Fibroblast of villous mesenchyme (primary cell): ENCODE data around the gene MYO16. TPM values are rescaled to one million over a fixed set of nuclear protein-coding genes. Genes with fewer than 3 reads are reported as not detected.

Source experiments
- DNase-seq: peaks from one replicate; pipeline ENCODE4 v3.0.0-alpha.2; 2010; ENCODE audit warnings: low read depth
- H3K4me3 ChIP-seq: 2 replicates; pipeline ENCODE4 v1.5.1; 2011; ENCODE audit warnings: low read depth, mild to moderate bottlenecking, low read length
- total RNA-seq: library from RNA; depleted of rRNA; stranded (reverse); fragments of >200 nt; gene quantifications from 2 replicates; pipeline ENCODE4 v1.2.3, GENCODE V29; 2012
- TF ChIP-seq, protein P1 (sequence below): IDR thresholded peaks from 2 replicates; pipeline ENCODE4 v1.5.1; 2012; ENCODE audit warnings: low read depth, mild to moderate bottlenecking, low read length; ENCODE audit not compliant: insufficient read depth

Gene MYO16
- total RNA-seq, 1 donor: 0.86 TPM

DNA sequence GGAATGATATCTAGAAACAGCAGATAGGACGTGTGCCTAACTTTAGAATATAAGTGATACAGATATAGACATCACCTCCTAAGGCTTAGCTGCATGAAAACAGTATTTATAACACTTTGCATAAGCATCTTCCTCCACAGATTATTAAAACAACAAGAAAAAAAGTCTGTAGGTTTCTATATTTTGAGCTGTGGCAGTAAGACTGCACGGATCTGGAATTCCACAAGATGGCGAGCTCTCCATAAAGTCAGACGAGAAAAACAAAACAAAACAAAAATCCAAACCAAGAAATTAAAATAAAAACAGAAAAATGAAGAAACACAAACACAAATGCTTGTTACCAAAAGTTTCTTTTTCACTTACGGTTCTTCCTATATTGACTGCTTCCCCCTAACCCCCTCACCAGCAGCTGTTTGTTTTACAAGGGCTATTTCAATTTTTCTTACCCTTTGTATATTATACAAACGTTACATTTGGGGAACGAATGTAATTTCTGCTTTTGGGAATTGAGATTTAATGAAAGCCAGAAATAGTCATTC is 285.8 kb downstream of the MYO16 start:
- peak; percentile 63 for DNase-seq
- H3K4me3 ChIP-seq: peak overlapping the region; percentile 17
- TF ChIP-seq, protein P1, sequence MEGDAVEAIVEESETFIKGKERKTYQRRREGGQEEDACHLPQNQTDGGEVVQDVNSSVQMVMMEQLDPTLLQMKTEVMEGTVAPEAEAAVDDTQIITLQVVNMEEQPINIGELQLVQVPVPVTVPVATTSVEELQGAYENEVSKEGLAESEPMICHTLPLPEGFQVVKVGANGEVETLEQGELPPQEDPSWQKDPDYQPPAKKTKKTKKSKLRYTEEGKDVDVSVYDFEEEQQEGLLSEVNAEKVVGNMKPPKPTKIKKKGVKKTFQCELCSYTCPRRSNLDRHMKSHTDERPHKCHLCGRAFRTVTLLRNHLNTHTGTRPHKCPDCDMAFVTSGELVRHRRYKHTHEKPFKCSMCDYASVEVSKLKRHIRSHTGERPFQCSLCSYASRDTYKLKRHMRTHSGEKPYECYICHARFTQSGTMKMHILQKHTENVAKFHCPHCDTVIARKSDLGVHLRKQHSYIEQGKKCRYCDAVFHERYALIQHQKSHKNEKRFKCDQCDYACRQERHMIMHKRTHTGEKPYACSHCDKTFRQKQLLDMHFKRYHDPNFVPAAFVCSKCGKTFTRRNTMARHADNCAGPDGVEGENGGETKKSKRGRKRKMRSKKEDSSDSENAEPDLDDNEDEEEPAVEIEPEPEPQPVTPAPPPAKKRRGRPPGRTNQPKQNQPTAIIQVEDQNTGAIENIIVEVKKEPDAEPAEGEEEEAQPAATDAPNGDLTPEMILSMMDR: peak; percentile 65

DNA sequence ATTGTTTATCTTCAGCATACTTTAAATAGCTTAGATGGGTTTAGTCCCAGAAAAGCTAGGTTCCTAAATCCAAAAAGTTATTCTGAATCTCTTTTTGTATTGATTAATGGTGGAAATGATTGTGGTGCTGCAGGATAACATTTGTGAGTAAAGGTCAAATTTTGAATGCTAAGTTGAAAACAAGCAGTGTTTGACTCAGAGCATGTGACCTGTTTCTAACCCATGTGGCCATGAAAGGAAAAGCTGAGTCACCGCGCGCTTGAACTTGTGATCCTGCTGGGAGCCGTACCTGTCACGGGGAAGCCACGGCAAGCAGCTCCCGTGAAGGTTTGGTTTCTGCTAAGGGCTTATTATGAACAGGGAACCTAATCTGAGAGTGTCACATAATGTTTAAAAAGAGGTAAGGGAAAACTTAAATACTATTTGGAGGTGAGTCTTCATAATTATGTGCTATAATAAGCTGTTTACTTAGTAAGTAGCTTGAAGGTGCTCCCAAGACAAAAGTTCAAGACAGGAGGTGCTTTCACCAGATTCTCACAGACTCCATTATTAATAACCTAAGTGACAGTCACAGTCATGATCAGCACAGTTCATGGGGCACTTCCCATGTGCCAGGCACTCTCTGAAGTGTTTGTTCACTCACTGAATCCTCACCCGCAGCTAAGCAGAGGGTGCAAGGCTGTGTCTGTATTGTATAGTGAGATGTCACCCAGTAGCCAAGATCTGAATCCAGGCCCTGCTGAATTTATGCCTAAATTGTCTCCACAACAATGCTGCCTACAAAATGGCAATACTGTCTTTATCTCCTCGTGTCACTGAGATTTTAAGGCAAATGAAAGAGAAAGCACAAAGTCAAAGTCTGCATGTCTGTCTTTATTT is 286.5 kb downstream of the MYO16 start:
- TF ChIP-seq, protein P1: no peak
- DNase-seq: peak; percentile 96
- H3K4me3 ChIP-seq: peak overlapping the region; percentile 17

GRCh38 chr13:108917581-108917980 is 288.2 kb downstream of the MYO16 start:
- peak; percentile 71 for DNase-seq
- TF ChIP-seq, protein P1: no peak
- no peak overlapping the region for H3K4me3 ChIP-seq

DNA sequence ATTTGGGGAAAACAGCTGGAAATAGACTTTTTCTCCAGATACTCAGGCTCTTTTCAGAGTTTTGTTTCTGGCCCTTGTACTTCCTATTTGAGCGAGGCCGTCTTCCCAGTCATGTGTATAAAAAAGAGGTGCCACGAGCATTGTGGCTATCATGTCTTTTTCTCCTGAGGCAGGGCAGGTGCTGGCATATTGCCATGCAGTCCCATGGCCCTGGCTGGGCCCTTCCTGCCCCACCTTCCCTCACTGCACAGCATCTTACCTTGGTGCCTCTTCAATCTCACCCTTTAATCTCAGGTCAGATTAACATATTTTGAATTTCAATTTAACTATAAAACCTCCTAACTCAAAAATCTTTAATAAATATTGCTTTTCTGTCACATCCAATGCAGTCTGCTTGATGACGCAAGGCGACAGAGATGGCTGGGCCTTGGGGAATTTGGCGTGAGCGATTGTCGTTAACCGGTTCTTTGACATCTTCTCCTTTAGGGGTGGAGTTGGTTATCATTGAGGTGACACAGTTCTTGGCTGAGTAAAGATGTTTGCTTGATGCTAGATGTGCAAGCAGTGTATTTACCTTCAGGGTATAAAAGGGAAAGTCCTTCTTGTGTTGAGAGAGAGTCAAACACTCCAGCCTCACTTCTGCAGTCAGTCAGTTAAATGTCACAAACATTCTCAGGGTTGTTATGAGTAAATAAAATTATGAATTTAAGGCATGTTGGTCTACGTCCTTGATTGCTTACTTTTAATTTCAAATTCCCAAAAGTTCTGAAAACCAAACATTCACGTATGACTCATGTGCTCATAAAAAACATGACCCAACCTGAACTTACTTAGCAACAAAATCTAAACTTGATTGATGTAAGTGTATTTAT is 289.9 kb downstream of the MYO16 start:
- DNase-seq: peak; percentile 80
- TF ChIP-seq, protein P1: no peak
- no peak overlapping the region for H3K4me3 ChIP-seq

DNA sequence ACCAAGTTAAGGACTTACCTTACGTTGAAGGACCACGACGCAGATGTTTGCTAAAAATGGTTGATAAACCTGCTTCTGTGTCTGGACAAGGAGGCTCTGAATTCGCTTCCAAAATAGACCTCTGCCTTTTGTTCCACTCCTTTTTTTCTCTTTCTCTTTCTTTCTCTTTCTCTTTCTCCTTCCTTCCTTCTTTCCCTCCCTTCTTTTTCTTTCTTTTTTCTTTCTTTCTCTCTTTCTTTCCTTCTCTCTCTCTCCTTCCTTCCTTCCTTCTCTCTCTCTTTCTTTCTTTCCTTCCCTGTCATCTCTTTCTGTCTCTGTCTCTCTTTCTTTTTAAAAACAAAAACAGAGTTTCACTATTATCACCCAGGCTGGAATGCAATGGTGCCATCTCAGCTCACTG is 290.7 kb downstream of the MYO16 start:
- DNase-seq: no peak
- no peak overlapping the region for H3K4me3 ChIP-seq
- TF ChIP-seq, protein P1: no peak

DNA sequence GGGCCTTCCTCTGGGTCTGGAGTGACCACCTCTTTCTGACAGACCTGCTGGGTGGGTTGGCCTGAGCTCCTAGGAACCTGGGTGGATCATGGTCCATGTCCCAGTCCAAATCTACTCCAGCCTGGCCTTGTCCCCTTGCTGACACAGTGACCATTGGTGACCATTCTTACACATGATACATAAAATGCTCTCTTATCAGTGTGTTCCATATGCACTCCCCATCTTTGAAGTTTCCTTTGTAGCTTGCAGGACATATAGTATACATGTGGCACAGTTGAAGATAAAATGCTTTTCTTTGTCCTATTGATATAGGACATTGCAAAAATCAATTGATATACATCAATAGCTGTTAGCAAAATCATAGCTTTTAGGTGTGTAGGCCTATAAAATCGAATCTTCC is 291.8 kb downstream of the MYO16 start:
- TF ChIP-seq, protein P1: no peak

More for the DNA sequence above, 291.8 kb downstream of the MYO16 start:
- DNase-seq: no peak
- H3K4me3 ChIP-seq: no peak overlapping the region
